Right lobe of liver (tissue), 6 donors: ENCODE measurements around the gene MYO3B. TPM values are rescaled to one million over a fixed set of nuclear protein-coding genes. Genes with fewer than 3 reads are reported as not detected.

ENCODE experiments used
- ATAC-seq, 4 donors: fragments of 200-7000 bp; cut with Tn5 transposase; one replicate each; pipeline ENCODE4 v1.9.1; 2020; ENCODE audit warnings: mild to moderate bottlenecking in 4 of 4, moderate library complexity in 4 of 4
- DNase-seq, 3 donors: peaks; one replicate each; pipeline ENCODE4 v3.0.0-alpha.2; 2020
- H3K27ac ChIP-seq, 3 donors: fragments of 200-600 bp; one replicate each; pipeline ENCODE4 v1.8.0; 2022
- H3K27me3 ChIP-seq, 2 donors: fragments of 200-600 bp; one replicate each; pipeline ENCODE4 v1.8.0; 2022
- H3K36me3 ChIP-seq, 4 donors: fragments of 200-600 bp; sonication (generic) in 1 of 4; one replicate each; pipeline versions ENCODE4 v1.5.1 to v1.8.0; 2017 to 2022; ENCODE audit warnings: control low read depth in 1 of 4
- H3K4me1 ChIP-seq, 4 donors: fragments of 200-600 bp; sonication (generic) in 1 of 4; one replicate each; pipeline versions ENCODE4 v1.5.1 to v1.8.0; 2017 to 2022; ENCODE audit warnings: control low read depth in 1 of 4
- H3K4me3 ChIP-seq, 3 donors: fragments of 200-600 bp; one replicate each; pipeline ENCODE4 v1.8.0; 2022
- H3K9me3 ChIP-seq, 4 donors: fragments of 200-600 bp; sonication (generic) in 1 of 4; one replicate each; pipeline versions ENCODE4 v1.5.1 to v1.8.0; 2017 to 2022; ENCODE audit warnings: control low read depth in 1 of 4
- CTCF ChIP-seq, 4 donors: fragments of 200-600 bp in 3 of 4; fragments of 450-650 bp in 1 of 4; IDR thresholded peaks; one replicate each; pipeline versions ENCODE4 v1.5.1 to v1.8.0; 2016 to 2022; ENCODE audit warnings: antibody characterized with exemption in 4 of 4, mild to moderate bottlenecking in 2 of 4
- POLR2A ChIP-seq: fragments of 450-650 bp; IDR thresholded peaks from one replicate; pipeline ENCODE4 v1.6.1; 2017; ENCODE audit warnings: antibody characterized with exemption, mild to moderate bottlenecking
- WGBS: methylation state at CpG from one replicate; pipeline ENCODE4 v1.1.6; 2018; ENCODE audit warnings: low coverage, low lambda C conversion rate; ENCODE audit not compliant: insufficient coverage; ENCODE audit errors: missing lambda C conversion rate; 5-methylcytosine and 5-hydroxymethylcytosine counted together
- intact Hi-C, 2 donors: fragments of 100-400 bp; cut with DNase I; formaldehyde crosslinking; loops; one replicate each; pipeline versions ENCODE4 v1.11.2 to v1.14.1; 2022
- total RNA-seq, 6 experiments: library from RNA; depleted of rRNA in 2 of 6; stranded (reverse); fragments of >200 nt in 2 of 6; fragmentation: NEBNext Ultra II Directional in 3 of 6; extraction: Animal tissue kit (Norgen Biotek cat#: 25700) in 3 of 6; gene quantifications; one replicate each; pipeline versions ENCODE4 v1.1.0 to v1.2.4, GENCODE V29; 2016 to 2023
- donor health status: DM: no; HTN: yes; CAD: no.
- donor health status: DM: no; HTN: no; CAD: no.
- donor health status: DM: no; HTN: no; CAD: no.
- donor health status: DM: no; HTN: yes; CAD: no.
- donor health status: DM: no; HTN: yes; CAD: no.

MYO3B gene
- total RNA-seq, 6 experiments from 2014 or later: 0.18 to 0.25 TPM; not detected in 4

- no peak overlapping the region for H3K27ac ChIP-seq
- no peaks in the 10 kb centered on the region for H3K9me3 ChIP-seq
- DNase-seq (no peak), ATAC-seq (no peak)
- intact Hi-C loops: no loop called here
- 20% methylated on average over 4 of the region's 4 CpGs for WGBS
- H3K4me1 ChIP-seq: no peaks in the 10 kb centered on the region
- no peak overlapping the region for H3K4me3 ChIP-seq
- H3K36me3 ChIP-seq: no peaks in the 10 kb centered on the region
- H3K27me3 ChIP-seq: peaks cover 0 to 5% of the 10 kb centered on the region in 2 donors
- no peak for TF ChIP-seq CTCF (IDR thresholded peaks at IDR 0.05)
- no peak for TF ChIP-seq POLR2A
These were observed 70.8 kb downstream of the MYO3B start for GRCh38 chr2:170248574-170249393.

GRCh38 chr2:170249761-170250160, 71.8 kb downstream of the MYO3B start:
- intact Hi-C loops: no loop called here
- Histone ChIP-seq H3K4me1 (no peaks in the 10 kb centered on the region), H3K9me3 (no peaks in the 10 kb centered on the region), H3K36me3 (no peaks in the 10 kb centered on the region), H3K27ac (no peak overlapping the region), H3K4me3 (no peak overlapping the region), H3K27me3 (peaks cover 0 to 5% of the 10 kb centered on the region in 2 donors)
- DNase-seq (no peak), ATAC-seq (no peak)
- WGBS: 32% methylated on average over 2 of the region's 2 CpGs
- no peak for TF ChIP-seq CTCF (IDR thresholded peaks at IDR 0.05)
- TF ChIP-seq POLR2A: no peak

GRCh38 chr2:170250584-170250983, 72.6 kb downstream of the MYO3B start:
- WGBS: 66% methylated on average over 6 of the region's 6 CpGs
- TF ChIP-seq CTCF (IDR thresholded peaks at IDR 0.05) (no peak), POLR2A (no peak)
- no peaks in the 10 kb centered on the region for H3K36me3 ChIP-seq
- H3K9me3 ChIP-seq: no peaks in the 10 kb centered on the region
- H3K27me3 ChIP-seq: peaks cover 0 to 5% of the 10 kb centered on the region in 2 donors
- no peak overlapping the region for H3K4me3 ChIP-seq
- H3K27ac ChIP-seq: no peak overlapping the region
- no peak for DNase-seq
- H3K4me1 ChIP-seq: no peaks in the 10 kb centered on the region
- no peak for ATAC-seq
- intact Hi-C loops: no loop called here

- TF ChIP-seq CTCF (IDR thresholded peaks at IDR 0.05) (no peak), POLR2A (no peak)
- Histone ChIP-seq H3K27me3 (peaks cover 0 to 5% of the 10 kb centered on the region in 2 donors), H3K27ac (no peak overlapping the region), H3K4me1 (no peaks in the 10 kb centered on the region), H3K9me3 (no peaks in the 10 kb centered on the region), H3K36me3 (no peaks in the 10 kb centered on the region), H3K4me3 (no peak overlapping the region)
- DNase-seq (no peak), ATAC-seq (no peak)
- intact Hi-C loops: no loop called here
These were observed 74.5 kb downstream of the MYO3B start for GRCh38 chr2:170252414-170252813.
